BJ (cell line): Measurements from ENCODE around the gene MT1G. TPM values are rescaled to one million over a fixed set of nuclear protein-coding genes. Genes with fewer than 3 reads are reported as not detected.

Experiments used
- CTCF ChIA-PET: fragments of 350-600 bp; formaldehyde crosslinking; extraction: SDS; loops from one replicate; lab custom pipeline; 2021; ENCODE audit warnings: antibody characterized with exemption, inconsistent platforms; lab: Yijun Ruan, JAX
- POLR2A ChIA-PET: fragments of 300-600 bp; sonication (Branson Sonifier 250); formaldehyde crosslinking; extraction: SDS; loops from one replicate; lab custom pipeline; 2021; ENCODE audit warnings: antibody characterized with exemption; lab: Charles Lee
- DNase-seq: peaks from one replicate; pipeline ENCODE4 v3.0.0-alpha.2; 2011; ENCODE audit warnings: low read depth
- H3K27me3 ChIP-seq: 2 replicates; pipeline ENCODE4 v1.6.0; 2011; ENCODE audit warnings: low read length; ENCODE audit not compliant: control insufficient read depth, insufficient read depth
- H3K36me3 ChIP-seq: 2 replicates; pipeline ENCODE4 v1.5.1; 2011; ENCODE audit warnings: low read length; ENCODE audit not compliant: control insufficient read depth, insufficient read depth
- H3K4me3 ChIP-seq: 2 replicates; pipeline ENCODE4 v1.5.1; 2011; ENCODE audit warnings: low read depth, mild to moderate bottlenecking, control low read depth, low read length
- CTCF ChIP-seq: IDR thresholded peaks from 2 replicates; pipeline ENCODE4 v1.5.1; 2011; ENCODE audit warnings: low read depth, mild to moderate bottlenecking, control low read depth, inconsistent platforms, low read length, moderate library complexity; ENCODE audit not compliant: insufficient read depth
- polyA plus RNA-seq: library from polyadenylated mRNA; depleted of rRNA; stranded (reverse); fragments of >200 nt; gene quantifications from 2 replicates; pipeline ENCODE4 v1.2.3, GENCODE V29; 2011

Gene MT1G
- polyA plus RNA-seq, 1 experiment = 2.9 TPM

- no peak for DNase-seq
- H3K36me3 ChIP-seq = no peaks in the 10 kb centered on the region
- H3K4me3 ChIP-seq = peak overlapping the region; percentile 40; the same call in 1 of the 2 replicates
- ChIA-PET CTCF (no interaction called here), POLR2A (no interaction called here)
- no peak for TF ChIP-seq CTCF
- H3K27me3 ChIP-seq = peaks cover 26% of the 10 kb centered on the region
Observed at GRCh38 chr16:56658327-56658875, 9.5 kb downstream of the MT1G start.

- POLR2A ChIA-PET = interaction anchor here (0.6 kb wide), 2 partner anchors 11 to 50 kb away, joined by 4 to 16 read pairs; no protein-coding TSS in a partner anchor
- H3K4me3 ChIP-seq = peak within 1 kb of the TSS; percentile 40
- peaks cover 23% of the 10 kb centered on the region for H3K27me3 ChIP-seq
- TF ChIP-seq CTCF = no peak
- H3K36me3 ChIP-seq = no peaks in the 10 kb centered on the region
- CTCF ChIA-PET = no interaction called here
- DNase-seq = no peak
Observed at GRCh38 chr16:56657555-56658326, 10.1 kb downstream of the MT1G start, which contains the start of gene MT1F. TSS of gene MT1F (plus strand) at chr16:56657959. CDS start at chr16:56658059, 100 bp downstream.

- no peaks in the 10 kb centered on the region for H3K36me3 ChIP-seq
- ChIA-PET CTCF (interaction anchor here (1.3 kb wide), 1 partner anchor 10 kb away, joined by 3 read pairs; no protein-coding TSS in a partner anchor), POLR2A (no interaction called here)
- no peak for TF ChIP-seq CTCF
- no peak overlapping the region for H3K4me3 ChIP-seq
- H3K27me3 ChIP-seq = peaks cover 30% of the 10 kb centered on the region
- DNase-seq = no peak
Observed at GRCh38 chr16:56653218-56653617, 14.6 kb downstream of the MT1G start.

- ChIA-PET CTCF (interaction anchor here (0.9 kb wide), 1 partner anchor 9 kb away, joined by 4 read pairs; no protein-coding TSS in a partner anchor), POLR2A (no interaction called here)
- DNase-seq = no peak
- Histone ChIP-seq H3K4me3 (no peak overlapping the region), H3K27me3 (peaks cover 34% of the 10 kb centered on the region), H3K36me3 (no peaks in the 10 kb centered on the region)
- TF ChIP-seq CTCF = no peak
Observed at GRCh38 chr16:56652600-56652999, 15.3 kb downstream of the MT1G start.

- no peak for TF ChIP-seq CTCF
- Histone ChIP-seq H3K27me3 (peaks cover 41% of the 10 kb centered on the region), H3K4me3 (no peak within 1 kb of the TSS), H3K36me3 (no peaks in the 10 kb centered on the region)
- CTCF ChIA-PET = no interaction called here
- DNase-seq = no peak
- POLR2A ChIA-PET = no interaction called here
Observed at GRCh38 chr16:56651586-56651985, 16.3 kb downstream of the MT1G start, which contains the start of gene MT1B. TSS of gene MT1B (plus strand) at chr16:56651886. CDS start at chr16:56651954, 68 bp downstream.
